HCT116 (cell line): Measurements from ENCODE around the gene RET.

Experiments used
- CEBPB ChIP-seq: IDR thresholded peaks from 2 replicates; pipeline ENCODE4 v1.6.1; 2012; ENCODE audit warnings: low read depth
- EZH2phosphoT487 ChIP-seq: fragments of 200-600 bp; IDR thresholded peaks from 2 replicates; pipeline ENCODE4 v1.6.1; 2018; ENCODE audit warnings: antibody characterized with exemption, borderline replicate concordance
- POLR2A ChIP-seq: IDR thresholded peaks from 2 replicates; pipeline ENCODE4 v1.7.0; 2011; ENCODE audit warnings: borderline replicate concordance; ENCODE audit not compliant: insufficient read depth, insufficient read length; ENCODE audit errors: extremely low read depth
- POLR2AphosphoS5 ChIP-seq: IDR thresholded peaks from 2 replicates; pipeline ENCODE4 v1.6.1; 2011; ENCODE audit warnings: mild to moderate bottlenecking, low read depth, low read length, moderate library complexity
- RAD21 ChIP-seq: IDR thresholded peaks from 2 replicates; pipeline ENCODE4 v1.6.1; 2012; ENCODE audit warnings: low read depth, mild to moderate bottlenecking
- SRF ChIP-seq: IDR thresholded peaks from 2 replicates; pipeline ENCODE4 v1.6.1; 2012; ENCODE audit warnings: low read depth
- TCF7L2 ChIP-seq: IDR thresholded peaks from 2 replicates; pipeline ENCODE4 v1.7.0; 2011; ENCODE audit warnings: borderline replicate concordance, inconsistent platforms; ENCODE audit not compliant: insufficient read depth, insufficient read length; ENCODE audit errors: extremely low read depth
- ZBTB33 ChIP-seq: IDR thresholded peaks from 2 replicates; pipeline ENCODE4 v1.6.1; 2011; ENCODE audit warnings: mild to moderate bottlenecking, low read length, moderate library complexity; ENCODE audit not compliant: insufficient replicate concordance; ENCODE audit errors: extremely low read depth
- TF ChIP-seq, protein P1 (sequence below), 3 experiments: fragments of 200-600 bp in 1 of 3; sonication (generic) in 1 of 3; IDR thresholded peaks in 2 of 3; conservative IDR thresholded peaks in 1 of 3; 2 replicates each; pipeline ENCODE4 v1.5.1; 2012 to 2017; ENCODE audit warnings: low read depth in 2 of 3, low read length in 2 of 3, antibody characterized with exemption in 1 of 3, borderline replicate concordance in 1 of 3, control low read depth in 1 of 3, mild to moderate bottlenecking in 1 of 3, mixed read lengths in 1 of 3, mixed run types in 1 of 3, moderate library complexity in 1 of 3; ENCODE audit not compliant: insufficient read depth in 1 of 3
- TF ChIP-seq, protein P2 (sequence below): IDR thresholded peaks from 2 replicates; pipeline ENCODE4 v1.6.1; 2012; ENCODE audit warnings: low read depth

DNA sequence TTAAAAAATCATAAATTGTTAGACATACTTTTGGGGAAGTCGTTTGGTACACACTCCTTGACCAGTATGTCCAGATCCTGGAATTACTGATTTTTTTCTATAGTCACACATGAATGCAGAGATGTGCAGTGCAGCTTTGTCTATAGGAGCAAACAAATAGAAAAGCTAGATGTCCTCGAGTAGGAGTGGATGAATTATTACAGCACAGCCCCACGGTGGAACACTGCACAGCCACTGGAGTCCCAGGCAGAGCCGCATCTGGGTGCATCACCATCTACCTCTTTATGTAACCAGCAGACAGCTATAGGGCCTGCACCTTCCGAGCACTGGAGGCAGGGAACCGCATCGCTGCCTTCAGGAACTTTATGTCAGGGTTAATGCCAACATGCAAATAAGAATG, 17.0 kb upstream of the RET start:
- TF ChIP-seq, protein P1, sequence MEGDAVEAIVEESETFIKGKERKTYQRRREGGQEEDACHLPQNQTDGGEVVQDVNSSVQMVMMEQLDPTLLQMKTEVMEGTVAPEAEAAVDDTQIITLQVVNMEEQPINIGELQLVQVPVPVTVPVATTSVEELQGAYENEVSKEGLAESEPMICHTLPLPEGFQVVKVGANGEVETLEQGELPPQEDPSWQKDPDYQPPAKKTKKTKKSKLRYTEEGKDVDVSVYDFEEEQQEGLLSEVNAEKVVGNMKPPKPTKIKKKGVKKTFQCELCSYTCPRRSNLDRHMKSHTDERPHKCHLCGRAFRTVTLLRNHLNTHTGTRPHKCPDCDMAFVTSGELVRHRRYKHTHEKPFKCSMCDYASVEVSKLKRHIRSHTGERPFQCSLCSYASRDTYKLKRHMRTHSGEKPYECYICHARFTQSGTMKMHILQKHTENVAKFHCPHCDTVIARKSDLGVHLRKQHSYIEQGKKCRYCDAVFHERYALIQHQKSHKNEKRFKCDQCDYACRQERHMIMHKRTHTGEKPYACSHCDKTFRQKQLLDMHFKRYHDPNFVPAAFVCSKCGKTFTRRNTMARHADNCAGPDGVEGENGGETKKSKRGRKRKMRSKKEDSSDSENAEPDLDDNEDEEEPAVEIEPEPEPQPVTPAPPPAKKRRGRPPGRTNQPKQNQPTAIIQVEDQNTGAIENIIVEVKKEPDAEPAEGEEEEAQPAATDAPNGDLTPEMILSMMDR (IDR thresholded peaks at IDR 0.05 in 2 of 3, conservative IDR thresholded peaks at IDR 0.05 in 1 of 3; ENCODE audit: borderline replicate concordance in 1 of 3, insufficient read depth in 1 of 3, low read depth in 2 of 3, low read length in 2 of 3): no peak
- TF ChIP-seq POLR2AphosphoS5 (no peak), CEBPB (no peak), EZH2phosphoT487 (no peak), POLR2A (no peak), SRF (no peak), RAD21 (no peak), TCF7L2 (no peak), ZBTB33 (no peak)
- TF ChIP-seq, protein P2, sequence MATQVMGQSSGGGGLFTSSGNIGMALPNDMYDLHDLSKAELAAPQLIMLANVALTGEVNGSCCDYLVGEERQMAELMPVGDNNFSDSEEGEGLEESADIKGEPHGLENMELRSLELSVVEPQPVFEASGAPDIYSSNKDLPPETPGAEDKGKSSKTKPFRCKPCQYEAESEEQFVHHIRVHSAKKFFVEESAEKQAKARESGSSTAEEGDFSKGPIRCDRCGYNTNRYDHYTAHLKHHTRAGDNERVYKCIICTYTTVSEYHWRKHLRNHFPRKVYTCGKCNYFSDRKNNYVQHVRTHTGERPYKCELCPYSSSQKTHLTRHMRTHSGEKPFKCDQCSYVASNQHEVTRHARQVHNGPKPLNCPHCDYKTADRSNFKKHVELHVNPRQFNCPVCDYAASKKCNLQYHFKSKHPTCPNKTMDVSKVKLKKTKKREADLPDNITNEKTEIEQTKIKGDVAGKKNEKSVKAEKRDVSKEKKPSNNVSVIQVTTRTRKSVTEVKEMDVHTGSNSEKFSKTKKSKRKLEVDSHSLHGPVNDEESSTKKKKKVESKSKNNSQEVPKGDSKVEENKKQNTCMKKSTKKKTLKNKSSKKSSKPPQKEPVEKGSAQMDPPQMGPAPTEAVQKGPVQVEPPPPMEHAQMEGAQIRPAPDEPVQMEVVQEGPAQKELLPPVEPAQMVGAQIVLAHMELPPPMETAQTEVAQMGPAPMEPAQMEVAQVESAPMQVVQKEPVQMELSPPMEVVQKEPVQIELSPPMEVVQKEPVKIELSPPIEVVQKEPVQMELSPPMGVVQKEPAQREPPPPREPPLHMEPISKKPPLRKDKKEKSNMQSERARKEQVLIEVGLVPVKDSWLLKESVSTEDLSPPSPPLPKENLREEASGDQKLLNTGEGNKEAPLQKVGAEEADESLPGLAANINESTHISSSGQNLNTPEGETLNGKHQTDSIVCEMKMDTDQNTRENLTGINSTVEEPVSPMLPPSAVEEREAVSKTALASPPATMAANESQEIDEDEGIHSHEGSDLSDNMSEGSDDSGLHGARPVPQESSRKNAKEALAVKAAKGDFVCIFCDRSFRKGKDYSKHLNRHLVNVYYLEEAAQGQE: no peak
